Measurements from ENCODE around the gene B3GAT1.

GRCh38 chr11:134363161-134363560 lies 48.9 kb downstream of the B3GAT1 start:
- no peak for TF ChIP-seq CTCF (IDR thresholded peaks at IDR 0.05)
- no peak for TF ChIP-seq ZFX (IDR thresholded peaks at IDR 0.05; ENCODE audit: borderline replicate concordance)
